HepG2 (cell line): ENCODE data around the gene ECEL1.
"Not testable (repeated sequence)": the region's sequence is repeated elsewhere in the genome, so short reads cannot be mapped to it uniquely, and the experiment has no call there.

Experiments used
- FOXK2 ChIP-seq: fragments of 450-650 bp; IDR thresholded peaks from 2 replicates; pipeline ENCODE4 v1.6.1; 2016
- HOXA9 ChIP-seq: sonication (generic); formaldehyde crosslinking; IDR thresholded peaks from 2 replicates; pipeline ENCODE4 v1.8.1; 2022; ENCODE audit warnings: missing genetic modification reagents, mild to moderate bottlenecking, moderate library complexity, borderline replicate concordance
- NR2F1 ChIP-seq, 2 experiments: fragments of 450-650 bp in 1 of 2; formaldehyde crosslinking in 1 of 2; IDR thresholded peaks; 2 replicates each; pipeline versions ENCODE4 v1.5.0 to v1.6.1; 2016 to 2020; ENCODE audit warnings: mild to moderate bottlenecking in 1 of 2, missing compliant biosample characterization in 1 of 2, missing genetic modification reagents in 1 of 2, moderate library complexity in 1 of 2
- RARA ChIP-seq: IDR thresholded peaks from 2 replicates; pipeline ENCODE4 v1.6.1; 2016; ENCODE audit warnings: missing genetic modification reagents, missing compliant biosample characterization
- SP1 ChIP-seq, 2 experiments: fragments of 450-650 bp in 1 of 2; sonication (generic) in 1 of 2; formaldehyde crosslinking in 1 of 2; IDR thresholded peaks; 2 replicates each; pipeline versions ENCODE4 v1.4.0 to v1.6.1; 2016 to 2020; ENCODE audit warnings: missing genetic modification reagents in 1 of 2
- ZBTB33 ChIP-seq: sonication (generic); formaldehyde crosslinking; IDR thresholded peaks from 2 replicates; pipeline ENCODE4 v1.4.0; 2020; ENCODE audit warnings: missing genetic modification reagents
- ZBTB8A ChIP-seq: sonication (generic); formaldehyde crosslinking; IDR thresholded peaks from 2 replicates; pipeline ENCODE4 v1.4.0; 2020; ENCODE audit warnings: mild to moderate bottlenecking, low read depth, missing genetic modification reagents, borderline replicate concordance
- ZNF530 ChIP-seq: sonication (generic); formaldehyde crosslinking; IDR thresholded peaks from 2 replicates; pipeline ENCODE4 v1.5.0; 2020; ENCODE audit warnings: low read depth, mild to moderate bottlenecking, missing genetic modification reagents
- ZNF580 ChIP-seq: IDR thresholded peaks from 2 replicates; pipeline ENCODE4 v1.6.1; 2016; ENCODE audit warnings: low read depth, borderline replicate concordance
- TF ChIP-seq, protein P1 (sequence below): sonication (generic); formaldehyde crosslinking; IDR thresholded peaks from 2 replicates; pipeline ENCODE4 v1.5.0; 2020; ENCODE audit warnings: mild to moderate bottlenecking, missing genetic modification reagents, moderate library complexity

DNA sequence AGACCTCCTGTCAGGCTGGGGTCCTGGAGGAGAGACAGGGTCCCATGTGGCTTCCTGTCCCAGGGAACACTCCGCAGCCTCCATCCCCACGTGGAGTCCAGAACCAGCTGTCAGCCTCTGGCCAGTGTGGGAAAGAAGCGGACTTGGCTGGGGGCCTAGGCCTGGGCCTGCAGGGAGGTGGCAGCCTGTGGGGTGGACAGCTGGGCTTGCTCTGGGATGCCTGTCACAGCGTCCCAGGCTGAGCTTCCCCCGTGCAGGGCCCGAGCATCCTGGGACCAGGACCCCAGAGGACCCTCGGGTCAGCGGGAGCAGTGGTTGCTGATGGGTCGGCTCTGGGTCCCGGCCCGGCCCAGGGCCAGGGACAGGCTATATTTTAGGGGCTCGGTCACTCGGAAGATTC is 45.2 kb downstream of the ECEL1 start:
- TF ChIP-seq RARA; ZBTB33; NR2F1 (CRISPR knock-in tag; IDR thresholded peaks at IDR 0.05); ZNF580 (CRISPR knock-in tag); FOXK2; ZNF530 (CRISPR knock-in tag); HOXA9; ZBTB8A (CRISPR knock-in tag); SP1 (IDR thresholded peaks at IDR 0.05); SP1 (CRISPR knock-in tag; IDR thresholded peaks at IDR 0.05): not testable (repeated sequence)
- TF ChIP-seq, protein P1, sequence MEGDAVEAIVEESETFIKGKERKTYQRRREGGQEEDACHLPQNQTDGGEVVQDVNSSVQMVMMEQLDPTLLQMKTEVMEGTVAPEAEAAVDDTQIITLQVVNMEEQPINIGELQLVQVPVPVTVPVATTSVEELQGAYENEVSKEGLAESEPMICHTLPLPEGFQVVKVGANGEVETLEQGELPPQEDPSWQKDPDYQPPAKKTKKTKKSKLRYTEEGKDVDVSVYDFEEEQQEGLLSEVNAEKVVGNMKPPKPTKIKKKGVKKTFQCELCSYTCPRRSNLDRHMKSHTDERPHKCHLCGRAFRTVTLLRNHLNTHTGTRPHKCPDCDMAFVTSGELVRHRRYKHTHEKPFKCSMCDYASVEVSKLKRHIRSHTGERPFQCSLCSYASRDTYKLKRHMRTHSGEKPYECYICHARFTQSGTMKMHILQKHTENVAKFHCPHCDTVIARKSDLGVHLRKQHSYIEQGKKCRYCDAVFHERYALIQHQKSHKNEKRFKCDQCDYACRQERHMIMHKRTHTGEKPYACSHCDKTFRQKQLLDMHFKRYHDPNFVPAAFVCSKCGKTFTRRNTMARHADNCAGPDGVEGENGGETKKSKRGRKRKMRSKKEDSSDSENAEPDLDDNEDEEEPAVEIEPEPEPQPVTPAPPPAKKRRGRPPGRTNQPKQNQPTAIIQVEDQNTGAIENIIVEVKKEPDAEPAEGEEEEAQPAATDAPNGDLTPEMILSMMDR (CRISPR knock-in tag): not testable (repeated sequence)
